Measurements from ENCODE around the gene TDRKH.

DNA sequence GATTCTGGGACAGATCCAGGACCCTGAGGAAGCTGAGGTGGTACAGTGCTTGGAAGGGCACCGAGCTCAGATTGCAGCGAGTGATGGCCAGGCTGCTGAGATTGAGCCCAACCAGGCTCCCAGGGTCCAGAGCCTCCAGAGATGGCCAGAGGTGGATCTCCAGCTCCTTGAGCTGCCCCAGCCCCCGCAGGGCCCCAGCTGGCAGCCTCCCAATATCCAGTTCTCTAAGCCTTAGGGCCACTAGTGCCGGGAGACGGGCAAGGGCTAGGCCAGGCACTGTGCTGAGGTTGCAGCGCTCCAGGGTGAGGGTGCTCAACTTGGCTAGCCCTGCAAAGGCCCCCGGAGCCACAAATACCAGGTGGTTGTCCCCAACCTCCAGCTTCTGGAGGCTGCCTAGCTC is 11.5 kb upstream of the TDRKH start:
- TF ChIP-seq POLR2A (IDR thresholded peaks at IDR 0.05; ENCODE audit: borderline replicate concordance, extremely low read depth, insufficient read depth, insufficient read length): no peak
- TF ChIP-seq SIN3A (IDR thresholded peaks at IDR 0.05; ENCODE audit: low read depth): no peak
- no peak for TF ChIP-seq SP1 (IDR thresholded peaks at IDR 0.05; ENCODE audit: low read depth)
- TF ChIP-seq, protein P1, sequence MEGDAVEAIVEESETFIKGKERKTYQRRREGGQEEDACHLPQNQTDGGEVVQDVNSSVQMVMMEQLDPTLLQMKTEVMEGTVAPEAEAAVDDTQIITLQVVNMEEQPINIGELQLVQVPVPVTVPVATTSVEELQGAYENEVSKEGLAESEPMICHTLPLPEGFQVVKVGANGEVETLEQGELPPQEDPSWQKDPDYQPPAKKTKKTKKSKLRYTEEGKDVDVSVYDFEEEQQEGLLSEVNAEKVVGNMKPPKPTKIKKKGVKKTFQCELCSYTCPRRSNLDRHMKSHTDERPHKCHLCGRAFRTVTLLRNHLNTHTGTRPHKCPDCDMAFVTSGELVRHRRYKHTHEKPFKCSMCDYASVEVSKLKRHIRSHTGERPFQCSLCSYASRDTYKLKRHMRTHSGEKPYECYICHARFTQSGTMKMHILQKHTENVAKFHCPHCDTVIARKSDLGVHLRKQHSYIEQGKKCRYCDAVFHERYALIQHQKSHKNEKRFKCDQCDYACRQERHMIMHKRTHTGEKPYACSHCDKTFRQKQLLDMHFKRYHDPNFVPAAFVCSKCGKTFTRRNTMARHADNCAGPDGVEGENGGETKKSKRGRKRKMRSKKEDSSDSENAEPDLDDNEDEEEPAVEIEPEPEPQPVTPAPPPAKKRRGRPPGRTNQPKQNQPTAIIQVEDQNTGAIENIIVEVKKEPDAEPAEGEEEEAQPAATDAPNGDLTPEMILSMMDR (IDR thresholded peaks at IDR 0.05 in 2 of 3, conservative IDR thresholded peaks at IDR 0.05 in 1 of 3; ENCODE audit: borderline replicate concordance in 1 of 3, insufficient read depth in 1 of 3, low read depth in 2 of 3, low read length in 2 of 3): no peak
- TF ChIP-seq, protein P2, sequence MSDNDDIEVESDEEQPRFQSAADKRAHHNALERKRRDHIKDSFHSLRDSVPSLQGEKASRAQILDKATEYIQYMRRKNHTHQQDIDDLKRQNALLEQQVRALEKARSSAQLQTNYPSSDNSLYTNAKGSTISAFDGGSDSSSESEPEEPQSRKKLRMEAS (IDR thresholded peaks at IDR 0.05): no peak
- TF ChIP-seq POLR2AphosphoS5 (IDR thresholded peaks at IDR 0.05; ENCODE audit: low read depth, low read length): no peak
- TF ChIP-seq CEBPB (IDR thresholded peaks at IDR 0.05; ENCODE audit: low read depth): no peak
- no peak for TF ChIP-seq ZFX (IDR thresholded peaks at IDR 0.05)
- no peak for TF ChIP-seq CBX3 (IDR thresholded peaks at IDR 0.05; ENCODE audit: low read depth)
- TF ChIP-seq ZNF274 (IDR thresholded peaks at IDR 0.05; ENCODE audit: low read depth, low read length): no peak

All from HCT116 (cell line).